GM18909 (cell line): Measurements from ENCODE around the gene EVX2.

Source experiments
- ATAC-seq: cut with Tn5 transposase; IDR thresholded peaks from one replicate; pipeline ENCODE4 v1.9.1; 2021; ENCODE audit warnings: mild to moderate bottlenecking; ENCODE audit not compliant: unreplicated experiment, poor library complexity

The EVX2 gene

DNA sequence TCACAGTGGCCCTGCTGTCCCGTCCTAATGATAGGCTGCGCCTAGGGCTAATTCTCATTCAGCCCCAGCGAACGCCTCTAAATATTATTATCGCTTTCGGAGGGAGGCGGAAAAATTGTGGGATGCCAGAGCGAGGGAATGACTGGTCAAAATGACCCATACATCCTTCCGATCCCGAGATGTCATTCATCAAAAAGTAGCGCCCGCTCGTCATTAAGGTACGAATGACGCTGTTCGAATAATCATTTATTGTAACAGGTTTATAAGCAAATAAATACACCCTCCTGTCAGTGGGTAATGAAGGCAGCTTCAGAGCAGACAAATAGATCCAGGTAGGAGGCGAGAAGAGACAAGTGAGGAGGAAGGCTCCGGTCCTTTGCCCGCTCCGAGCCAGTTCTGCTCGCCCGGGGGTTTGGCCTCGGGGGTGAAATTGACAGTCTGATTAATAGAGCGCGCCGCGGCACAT is at the start of gene EVX2:
EVX2 (minus strand) TSS at position 167 of the 466 bp plus-strand sequence. CDS start 186 bp downstream, outside the sequence.
- ATAC-seq, result no peak

- ATAC-seq, result no peak
These were observed 49.6 kb upstream of the EVX2 start for GRCh38 chr2:176133389-176133788.

DNA sequence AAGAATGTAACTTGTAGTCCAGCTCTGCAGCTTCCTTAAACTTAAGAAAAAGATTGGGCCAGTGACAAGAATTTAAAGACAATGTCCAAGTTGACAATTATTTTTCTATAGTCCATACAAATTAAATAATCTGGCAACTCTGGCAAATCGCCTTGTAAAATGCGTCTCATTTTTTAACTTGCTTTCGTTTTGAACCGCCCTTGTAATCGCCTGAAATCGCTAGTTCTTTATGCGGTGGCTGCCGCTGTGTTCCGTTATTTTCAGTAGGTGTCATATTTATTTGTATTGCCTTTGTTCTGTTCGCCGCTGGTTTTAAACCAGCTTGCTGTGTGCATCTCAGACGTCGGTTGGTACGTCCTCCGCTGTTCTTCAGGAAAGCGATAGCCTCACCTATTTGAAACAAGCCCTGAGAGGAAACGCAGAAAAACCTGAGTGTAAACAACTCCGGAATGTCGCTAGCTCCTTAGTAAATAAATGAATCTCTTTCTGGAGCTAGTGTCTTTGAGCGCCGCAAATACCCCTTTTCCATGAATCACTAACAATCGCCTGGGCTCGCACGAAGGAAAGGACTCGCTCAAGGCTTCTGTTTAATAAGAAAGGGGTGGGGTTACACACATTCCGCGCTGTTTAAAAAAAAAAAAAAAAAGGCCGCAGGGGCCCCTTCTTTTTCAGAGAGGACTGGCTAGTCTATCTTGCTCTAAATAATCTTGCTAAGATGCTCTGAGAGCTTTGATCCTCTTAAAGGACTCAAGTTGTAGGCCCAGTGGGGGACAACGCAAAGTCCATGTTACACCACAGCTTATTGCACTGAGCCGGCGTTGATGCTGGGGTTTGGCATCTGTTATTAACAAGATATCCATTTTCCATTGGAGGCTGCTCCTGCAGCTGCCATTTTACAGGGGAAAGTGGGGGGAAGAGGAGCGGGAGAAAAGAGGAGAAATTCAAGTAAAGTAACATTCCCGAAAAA is 48.7 kb upstream of the EVX2 start:
- no peak for ATAC-seq

DNA sequence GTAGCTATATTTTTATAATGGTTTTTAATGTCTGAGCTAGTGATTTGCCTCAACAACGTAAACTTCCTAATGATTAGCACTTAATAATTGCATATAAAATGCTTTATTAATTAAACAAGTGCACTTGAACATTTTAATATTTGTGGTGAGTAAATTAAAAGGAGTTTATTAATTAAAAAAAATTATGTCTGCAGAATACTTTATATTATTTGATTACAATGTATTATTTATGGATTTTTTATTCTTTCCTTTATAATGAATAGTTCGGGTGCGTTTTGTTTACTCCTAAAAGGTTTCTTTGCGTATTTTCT is 48.0 kb upstream of the EVX2 start:
- no peak for ATAC-seq

- ATAC-seq, result no peak
These were observed 47.4 kb upstream of the EVX2 start for GRCh38 chr2:176130957-176131847.

DNA sequence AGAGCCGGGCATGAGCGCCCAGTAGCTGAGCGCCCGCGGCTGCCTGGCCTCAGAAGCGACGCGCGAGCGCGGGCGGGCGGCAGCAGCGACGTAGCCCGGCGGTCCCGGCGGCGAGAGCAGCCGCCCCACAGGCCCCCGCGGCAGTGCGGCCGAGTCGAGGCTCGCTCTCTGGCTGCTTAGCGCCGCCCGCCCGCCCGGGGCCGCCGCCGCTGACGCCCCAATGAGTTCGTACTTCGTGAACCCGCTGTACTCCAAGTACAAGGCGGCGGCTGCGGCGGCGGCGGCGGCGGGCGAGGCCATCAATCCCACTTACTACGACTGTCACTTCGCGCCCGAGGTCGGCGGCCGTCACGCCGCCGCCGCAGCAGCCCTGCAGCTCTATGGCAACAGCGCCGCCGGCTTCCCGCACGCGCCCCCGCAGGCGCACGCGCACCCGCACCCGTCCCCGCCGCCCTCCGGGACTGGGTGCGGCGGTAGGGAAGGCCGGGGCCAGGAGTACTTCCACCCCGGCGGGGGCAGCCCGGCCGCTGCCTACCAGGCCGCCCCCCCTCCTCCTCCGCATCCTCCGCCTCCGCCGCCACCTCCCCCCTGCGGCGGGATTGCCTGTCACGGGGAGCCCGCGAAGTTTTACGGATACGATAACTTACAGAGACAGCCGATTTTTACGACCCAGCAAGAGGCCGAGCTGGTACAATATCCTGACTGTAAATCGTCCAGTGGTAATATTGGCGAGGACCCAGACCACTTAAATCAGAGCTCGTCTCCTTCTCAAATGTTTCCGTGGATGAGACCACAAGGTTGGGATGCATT is 46.6 kb upstream of the EVX2 start:
- no peak for ATAC-seq

DNA sequence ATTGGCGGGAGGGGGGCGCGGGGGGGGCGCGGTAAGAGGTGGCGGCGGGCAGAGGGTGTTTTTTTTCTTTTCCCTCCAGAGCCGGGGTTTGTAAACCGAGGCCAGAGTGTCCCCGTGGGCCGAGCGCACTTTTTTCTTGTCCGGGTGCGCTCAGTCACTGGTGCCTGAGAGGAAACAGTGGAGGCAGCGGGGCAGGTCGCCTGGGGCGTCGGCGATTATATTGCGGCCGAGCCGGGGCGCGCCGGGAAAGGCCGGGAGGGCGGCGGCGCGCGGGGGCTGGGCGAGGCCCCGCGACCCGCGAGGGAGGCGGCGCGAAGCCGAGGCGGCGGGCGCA is 46.0 kb upstream of the EVX2 start:
- no peak for ATAC-seq

GRCh38 chr2:176128982-176129796 is 45.4 kb upstream of the EVX2 start, which contains the start of gene HOXD8:
Gene HOXD8, plus strand, starts transcription at chr2:176129705. Its CDS starts 662 bp downstream, at chr2:176130367.
- no peak for ATAC-seq

DNA sequence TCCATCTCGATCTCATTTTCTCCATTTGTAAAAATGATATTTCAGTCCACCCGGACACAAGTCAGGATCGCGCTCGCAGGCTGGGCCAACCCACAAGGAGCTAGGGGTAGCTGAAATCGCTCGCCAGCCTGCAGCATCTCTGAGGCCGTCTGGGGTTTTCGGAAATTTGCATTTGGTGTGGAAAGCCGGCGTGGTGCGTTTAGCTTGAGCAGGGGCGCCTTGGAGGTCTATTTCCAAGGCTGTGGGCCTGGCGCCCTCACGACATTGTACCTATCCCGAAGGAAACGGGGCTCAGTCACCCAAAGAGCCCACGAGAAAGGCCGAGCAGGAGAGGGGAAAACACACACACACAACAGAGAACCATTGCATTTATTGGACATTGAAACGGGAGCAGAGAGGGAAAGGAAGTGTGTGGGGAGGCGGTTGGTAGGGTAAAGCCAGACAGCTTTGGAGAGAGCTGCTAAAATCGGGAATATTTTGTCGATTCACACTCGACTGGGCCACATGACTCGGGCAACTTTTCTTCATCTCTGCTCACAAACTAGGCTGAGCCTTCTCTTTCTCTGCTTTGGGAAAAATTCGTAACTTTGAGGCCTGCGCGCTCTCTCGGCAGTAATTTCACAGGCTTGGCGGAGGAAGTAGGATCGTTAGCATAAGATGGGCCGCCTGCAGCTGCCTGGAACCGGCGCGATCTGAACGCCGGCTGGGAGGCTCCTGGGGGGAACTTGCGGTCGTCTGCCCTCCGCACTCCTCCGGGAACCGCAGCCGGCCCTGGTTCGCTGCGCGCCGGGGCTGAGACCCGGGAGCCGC is 44.6 kb upstream of the EVX2 start:
- no peak for ATAC-seq

- no peak for ATAC-seq
These were observed 44.0 kb upstream of the EVX2 start for GRCh38 chr2:176127774-176128072.

- ATAC-seq, result no peak
These were observed 43.4 kb upstream of the EVX2 start for GRCh38 chr2:176126929-176127773.

- no peak for ATAC-seq
These were observed 42.0 kb upstream of the EVX2 start for GRCh38 chr2:176125772-176126054.

- no peak for ATAC-seq
These were observed 41.4 kb upstream of the EVX2 start for GRCh38 chr2:176124947-176125771.

DNA sequence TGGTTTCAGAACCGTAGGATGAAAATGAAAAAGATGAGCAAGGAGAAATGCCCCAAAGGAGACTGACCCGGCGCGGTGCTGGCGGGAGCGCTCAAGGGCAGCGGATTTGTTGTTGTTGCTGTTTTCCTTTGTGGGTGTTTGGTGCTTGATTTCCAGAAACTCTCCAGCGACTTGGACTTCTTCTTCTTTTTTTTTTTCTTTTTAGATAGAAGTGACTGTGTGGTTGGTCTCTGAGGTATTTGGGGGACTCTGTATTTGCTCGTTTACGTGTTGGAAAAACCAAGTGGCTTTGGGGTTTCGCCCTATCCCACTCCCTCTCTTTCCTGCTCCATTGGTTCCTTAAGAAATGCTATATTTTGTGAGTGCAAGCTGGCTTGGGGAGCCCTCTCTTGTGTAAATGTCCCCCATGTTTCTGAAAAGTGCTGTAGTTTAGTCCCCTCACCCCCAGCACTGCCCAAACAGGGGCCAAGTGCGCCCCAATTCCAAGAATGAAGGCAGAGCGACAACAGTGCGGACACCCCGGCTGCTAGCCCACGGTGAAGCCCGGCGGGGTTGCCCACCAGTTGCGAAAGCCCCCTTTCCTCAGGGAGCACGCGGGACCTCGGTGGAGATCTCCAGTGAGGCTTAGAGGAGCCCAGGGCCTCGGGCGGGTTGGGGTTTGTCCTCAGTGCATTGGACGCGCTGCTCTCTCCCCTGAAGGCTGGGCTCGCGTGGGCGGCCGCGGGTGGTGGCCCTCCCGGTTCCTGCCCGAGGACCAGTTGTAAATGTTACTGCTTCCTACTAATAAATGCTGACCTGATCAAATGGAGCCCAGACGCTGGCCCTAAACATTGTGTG is 40.6 kb upstream of the EVX2 start:
- ATAC-seq, result no peak

DNA sequence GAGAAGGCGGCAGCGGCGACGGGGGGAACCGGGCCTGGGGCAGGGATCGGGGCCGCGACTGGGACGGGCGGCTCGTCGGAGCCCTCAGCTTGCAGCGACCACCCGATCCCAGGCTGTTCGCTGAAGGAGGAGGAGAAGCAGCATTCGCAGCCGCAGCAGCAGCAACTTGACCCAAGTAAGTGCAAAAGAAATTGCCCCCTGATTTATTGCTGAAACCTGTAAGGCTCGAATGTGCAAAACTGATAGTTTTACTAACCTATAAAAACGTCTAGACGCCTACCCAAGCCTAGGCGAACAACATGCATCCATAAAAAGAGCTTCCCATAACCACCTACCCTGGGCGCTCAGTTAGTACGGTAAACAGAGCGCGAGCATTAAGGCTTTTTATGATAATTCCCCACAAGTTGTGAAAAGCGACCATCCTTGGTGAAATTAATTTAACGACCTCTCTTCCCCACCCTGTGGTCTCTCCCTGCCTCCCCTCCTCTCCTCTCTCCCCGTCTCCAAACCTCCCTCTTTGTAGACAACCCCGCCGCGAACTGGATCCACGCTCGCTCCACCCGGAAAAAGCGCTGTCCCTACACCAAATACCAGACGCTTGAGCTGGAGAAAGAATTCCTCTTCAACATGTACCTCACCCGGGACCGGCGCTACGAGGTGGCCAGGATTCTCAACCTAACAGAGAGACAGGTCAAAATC is 39.8 kb upstream of the EVX2 start:
- no peak for ATAC-seq
